Cardiac septum (tissue), 1 donor: ENCODE measurements around the gene SLC45A1. TPM values are rescaled to one million over a fixed set of nuclear protein-coding genes. Genes with fewer than 3 reads are reported as not detected.

Source experiments
- DNase-seq: peaks from one replicate; pipeline ENCODE4 v3.0.0-alpha.2; 2020; ENCODE audit warnings: low spot score
- intact Hi-C: fragments of 100-400 bp; cut with DNase I; formaldehyde crosslinking; loops from one replicate; pipeline ENCODE4 v1.14.0; 2022
- total RNA-seq: library from RNA; stranded (reverse); fragmentation: NEBNext Ultra II Directional; extraction: Animal tissue kit (Norgen Biotek cat#: 25700); gene quantifications from one replicate; pipeline ENCODE4 v1.2.1, GENCODE V29; 2021
- donor health status: DM: no; HTN: no; CAD: no.

Gene SLC45A1
- total RNA-seq, 1 donor from 2014 or later: 1.8 TPM

- DNase-seq: peak; percentile 63
- intact Hi-C loops: no loop called here
Observed at GRCh38 chr1:8363186-8363766, 45.4 kb downstream of the SLC45A1 start.

GRCh38 chr1:8363767-8364301 is 45.9 kb downstream of the SLC45A1 start:
- peak; percentile 68 for DNase-seq
- intact Hi-C loops: no loop called here

- DNase-seq: peak; percentile 74
- intact Hi-C loops: no loop called here
Observed at GRCh38 chr1:8364528-8365442, 46.9 kb downstream of the SLC45A1 start.

DNA sequence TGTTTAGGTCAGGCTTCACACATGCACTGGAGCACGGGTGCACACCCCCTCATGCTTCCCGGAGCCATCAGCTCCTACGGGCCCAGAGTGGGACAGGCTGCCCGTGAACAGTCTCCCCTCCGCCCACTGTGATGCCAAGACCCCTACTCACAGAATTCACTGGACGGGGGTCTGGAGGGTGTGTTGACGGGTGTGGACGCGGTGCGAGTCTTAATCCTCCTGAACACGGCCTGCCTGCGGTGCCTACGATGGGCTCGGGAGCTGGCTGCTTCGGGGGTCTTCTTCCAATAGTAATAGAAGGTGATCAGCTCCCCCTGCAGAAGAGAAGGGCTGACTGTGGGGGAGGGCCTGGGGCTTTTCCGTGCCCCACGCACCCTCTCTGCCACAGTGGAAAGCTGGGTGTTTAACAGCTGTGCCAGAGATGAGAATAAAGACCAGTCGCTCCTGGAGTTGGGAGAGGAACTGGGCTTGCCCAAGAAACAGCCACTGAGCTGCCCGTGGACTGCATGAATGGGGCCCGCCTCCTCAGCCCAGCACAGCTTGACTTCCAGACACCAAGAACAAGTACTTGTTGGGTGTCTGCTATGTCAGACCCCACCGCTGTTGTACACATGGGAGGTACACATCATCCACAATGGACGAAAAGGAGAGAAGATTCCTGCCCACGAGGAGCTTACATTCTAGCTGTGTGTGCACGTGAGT is 47.9 kb downstream of the SLC45A1 start:
- peak; percentile 74 for DNase-seq
- intact Hi-C loops: no loop called here

DNA sequence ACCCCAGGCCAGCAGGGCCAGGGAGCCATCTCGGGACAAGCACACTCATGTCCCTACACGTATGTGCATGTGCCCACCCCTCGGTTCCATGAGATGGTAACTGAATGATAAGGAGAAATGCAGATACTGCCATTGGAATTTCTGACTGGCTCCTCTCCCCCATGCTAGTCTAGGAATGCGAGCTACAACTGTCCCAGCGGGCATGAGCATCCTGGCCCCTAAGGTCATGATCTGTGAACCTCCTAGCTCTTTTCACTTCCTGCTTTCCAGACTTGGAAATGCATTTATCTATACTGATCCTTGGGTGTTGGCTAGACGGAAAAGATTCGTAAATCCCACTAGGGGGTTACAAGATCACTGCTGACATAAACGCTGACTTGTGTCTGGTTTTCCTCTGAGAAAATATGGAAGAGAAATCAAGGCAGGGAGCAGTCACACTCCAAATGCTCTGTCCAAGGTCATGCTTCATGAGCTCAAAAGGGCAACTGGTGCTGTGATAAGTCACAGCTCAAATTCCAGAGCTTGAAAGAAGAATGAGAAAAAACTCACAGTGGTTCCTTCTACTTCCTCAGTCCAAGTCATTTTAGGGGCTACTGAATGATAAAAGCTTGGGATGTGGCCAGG is 49.8 kb downstream of the SLC45A1 start:
- intact Hi-C loops: no loop called here
- no peak for DNase-seq

DNA sequence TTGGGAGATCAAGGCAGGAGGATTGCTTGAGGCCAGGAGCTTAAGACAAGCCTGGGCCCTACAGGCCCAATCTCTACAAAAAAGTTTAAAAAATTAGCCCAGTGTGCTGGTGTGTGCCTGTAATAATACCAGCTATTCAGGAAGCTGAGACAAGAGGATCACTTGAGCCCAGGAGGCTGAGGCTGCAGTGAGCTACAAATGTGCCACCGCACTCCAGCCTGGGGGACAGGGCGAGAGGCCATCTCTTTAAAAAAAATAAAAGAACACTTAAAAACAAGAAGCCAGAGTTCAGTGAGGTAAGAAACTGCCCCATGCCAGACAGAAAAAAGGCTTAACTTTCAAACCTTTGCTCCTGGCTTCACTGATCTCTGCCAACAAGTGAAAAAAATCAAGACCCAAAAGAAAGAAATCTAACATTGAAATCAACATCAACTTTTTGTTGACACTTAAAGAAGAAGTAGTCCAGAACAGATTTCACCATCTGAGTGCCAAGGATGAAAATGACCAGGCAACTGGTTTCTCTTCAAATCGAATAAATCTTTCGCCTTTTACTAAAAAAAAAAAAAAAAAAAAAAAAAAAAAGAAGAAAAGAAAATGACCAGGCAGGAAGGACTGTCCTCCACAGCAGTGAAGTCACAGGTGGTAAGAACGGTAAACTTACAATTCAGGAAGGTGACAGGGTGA is 51.2 kb downstream of the SLC45A1 start:
- intact Hi-C loops: no loop called here
- no peak for DNase-seq

GRCh38 chr1:8370046-8370881 is 52.4 kb downstream of the SLC45A1 start:
- DNase-seq: no peak
- intact Hi-C loops: loop anchor here (5.0 kb wide), 2 partner anchors 37 to 157 kb away; no protein-coding TSS in a partner anchor

GRCh38 chr1:8370905-8371315 is 53.0 kb downstream of the SLC45A1 start:
- intact Hi-C loops: loop anchor here (5.0 kb wide), 2 partner anchors 36 to 156 kb away; no protein-coding TSS in a partner anchor
- peak; percentile 66 for DNase-seq

DNA sequence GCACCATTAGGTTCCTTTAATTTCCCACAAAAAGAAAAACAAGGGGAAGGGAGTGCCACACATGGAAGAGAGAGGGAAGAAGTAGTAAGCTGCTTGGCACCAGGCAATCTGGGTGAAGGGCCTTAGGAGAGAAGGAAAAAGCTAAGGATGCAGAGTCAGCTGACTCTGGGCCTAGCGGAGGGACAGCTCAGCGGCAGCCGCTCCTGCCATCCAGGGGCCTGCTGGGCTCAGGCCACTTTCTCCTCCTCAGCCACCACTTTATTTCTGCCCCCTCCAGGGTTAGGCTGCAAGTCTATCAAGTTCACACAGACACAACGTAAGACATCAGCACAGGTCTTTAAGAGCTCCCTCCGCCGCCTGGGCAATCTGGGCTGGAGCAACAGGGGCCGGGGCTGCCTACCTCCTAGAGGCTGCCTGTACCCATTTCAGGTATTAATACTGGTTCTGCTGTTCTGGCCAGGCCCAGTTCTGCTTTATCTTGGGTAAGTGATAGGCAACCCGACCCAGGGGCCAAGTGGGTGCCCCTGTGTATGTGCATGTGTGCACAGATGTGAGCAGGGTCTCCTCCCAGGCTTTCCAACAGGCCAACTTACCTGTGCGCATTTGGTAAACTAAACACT is 53.6 kb downstream of the SLC45A1 start:
- intact Hi-C loops: loop anchor here (5.0 kb wide), 2 partner anchors 36 to 156 kb away; no protein-coding TSS in a partner anchor

DNA sequence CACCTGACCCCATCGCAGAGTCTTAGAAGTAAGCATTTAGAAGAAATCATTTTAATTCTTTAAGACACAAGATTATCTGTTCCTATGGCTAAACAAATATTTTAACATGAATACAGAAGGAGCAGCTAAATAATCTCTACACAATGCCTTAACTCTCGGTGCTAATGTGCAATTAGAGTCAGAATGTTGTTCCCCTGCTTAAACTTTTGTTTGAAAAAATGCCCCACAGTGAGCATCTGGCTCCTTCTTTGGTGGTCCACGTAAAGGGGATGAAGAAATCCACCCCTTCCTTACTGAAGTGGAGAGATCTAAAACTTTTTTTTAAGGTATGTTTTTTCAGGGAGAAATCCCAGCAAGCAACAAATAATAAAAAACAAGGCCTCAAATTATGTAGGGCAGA is 55.2 kb downstream of the SLC45A1 start:
- intact Hi-C loops: loop anchor here (2.0 to 5.0 kb wide), 3 partner anchors 34 to 154 kb away; no protein-coding TSS in a partner anchor
- DNase-seq: no peak

More for the DNA sequence above, 53.6 kb downstream of the SLC45A1 start:
- peak; percentile 69 for DNase-seq

DNA sequence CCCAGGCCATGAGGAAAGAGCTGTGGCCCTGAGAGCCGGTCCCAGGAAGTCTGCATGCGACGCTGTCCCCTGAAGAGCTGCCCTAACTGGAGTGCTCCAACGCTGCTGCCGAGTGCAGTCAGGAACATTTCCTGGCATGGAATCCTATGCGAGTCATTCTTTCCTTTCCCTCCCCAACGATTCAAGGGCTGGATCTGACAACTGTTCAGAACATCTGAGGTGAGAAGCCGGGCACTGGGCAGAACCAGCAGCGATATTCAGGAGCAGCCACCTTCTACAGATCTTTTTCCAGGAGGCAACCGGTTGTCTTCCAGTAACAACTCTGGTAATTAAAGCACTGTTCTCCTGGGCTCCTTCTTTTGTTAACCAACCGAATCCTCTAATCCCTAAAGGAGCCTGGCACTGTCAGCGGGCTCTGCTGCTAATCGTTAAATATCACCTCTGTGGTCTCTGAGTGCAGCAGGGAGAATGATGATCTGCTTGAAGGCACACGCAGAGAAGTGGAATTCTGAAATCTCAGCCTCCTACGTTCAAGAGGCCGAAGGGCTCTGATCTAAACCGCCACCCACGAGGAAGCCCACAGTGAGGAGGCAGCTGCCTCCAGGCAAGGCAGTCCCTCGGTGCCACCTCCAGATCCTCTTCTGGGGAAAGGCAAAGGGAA is 55.8 kb downstream of the SLC45A1 start:
- intact Hi-C loops: loop anchor here (2.0 to 5.0 kb wide), 3 partner anchors 34 to 154 kb away; no protein-coding TSS in a partner anchor
- peak; percentile 80 for DNase-seq

DNA sequence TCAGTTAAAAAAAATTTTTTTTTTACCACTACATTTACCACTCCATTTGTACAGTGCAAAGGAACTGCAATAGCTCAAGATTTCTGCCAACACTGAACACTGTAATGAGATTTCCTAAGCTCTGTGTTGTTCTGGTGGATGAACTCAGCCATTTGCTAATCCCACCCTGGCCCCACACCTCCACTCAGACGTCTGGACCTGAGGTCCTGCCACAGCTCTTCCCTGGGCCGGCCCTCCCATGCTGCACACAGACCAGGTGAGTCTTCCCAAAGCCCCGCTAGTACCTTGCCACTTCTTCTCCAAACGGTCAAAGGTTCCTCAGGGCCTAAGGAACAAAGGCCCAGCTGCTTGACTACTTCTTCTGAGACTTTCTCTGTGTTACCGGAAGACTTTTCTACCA is 56.4 kb downstream of the SLC45A1 start:
- DNase-seq: no peak
- intact Hi-C loops: loop anchor here (5.0 kb wide), 2 partner anchors 33 to 153 kb away; no protein-coding TSS in a partner anchor

DNA sequence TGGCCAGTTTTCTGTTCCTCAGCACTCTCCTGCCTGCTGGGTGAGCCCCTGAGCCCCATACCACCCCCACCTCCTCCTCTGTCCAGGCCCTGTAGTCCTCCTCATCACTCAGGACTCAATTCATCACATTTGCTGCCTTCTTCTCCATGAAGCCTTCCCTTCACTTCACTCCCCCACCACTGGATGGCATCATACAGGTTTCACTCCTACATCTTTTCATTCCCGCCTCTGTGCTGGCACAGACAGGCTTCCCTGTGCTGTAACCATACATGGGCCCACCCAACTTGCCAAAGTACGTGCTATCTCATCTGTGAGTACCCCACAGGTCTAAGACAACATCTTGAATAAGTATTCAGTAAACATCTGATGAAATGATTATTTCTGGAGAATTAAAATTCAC is 56.9 kb downstream of the SLC45A1 start:
- intact Hi-C loops: loop anchor here (5.0 kb wide), 2 partner anchors 32 to 152 kb away; no protein-coding TSS in a partner anchor
- no peak for DNase-seq

DNA sequence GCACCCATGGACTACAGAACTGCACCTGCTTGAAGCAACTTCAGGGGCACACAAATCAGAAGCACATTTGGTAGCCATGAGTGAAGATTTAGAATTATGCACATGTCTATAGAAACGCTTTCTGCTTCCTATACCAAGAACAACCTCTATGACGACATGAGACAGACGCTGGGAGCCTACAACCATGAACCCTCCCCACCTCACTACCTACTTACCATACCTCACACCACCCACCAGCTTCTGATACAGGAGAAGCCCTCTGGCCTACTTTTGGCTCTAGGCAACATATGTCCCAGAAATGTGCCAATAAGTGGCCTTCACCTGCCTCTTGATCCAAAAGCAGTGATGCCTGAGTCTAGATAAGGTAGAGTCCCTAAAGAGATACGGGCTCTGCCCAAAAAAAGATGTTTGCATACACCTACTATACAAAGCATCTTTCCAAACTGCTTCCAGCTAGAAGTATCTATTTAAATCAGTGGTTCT is 58.5 kb downstream of the SLC45A1 start:
- DNase-seq: no peak
- intact Hi-C loops: no loop called here

DNA sequence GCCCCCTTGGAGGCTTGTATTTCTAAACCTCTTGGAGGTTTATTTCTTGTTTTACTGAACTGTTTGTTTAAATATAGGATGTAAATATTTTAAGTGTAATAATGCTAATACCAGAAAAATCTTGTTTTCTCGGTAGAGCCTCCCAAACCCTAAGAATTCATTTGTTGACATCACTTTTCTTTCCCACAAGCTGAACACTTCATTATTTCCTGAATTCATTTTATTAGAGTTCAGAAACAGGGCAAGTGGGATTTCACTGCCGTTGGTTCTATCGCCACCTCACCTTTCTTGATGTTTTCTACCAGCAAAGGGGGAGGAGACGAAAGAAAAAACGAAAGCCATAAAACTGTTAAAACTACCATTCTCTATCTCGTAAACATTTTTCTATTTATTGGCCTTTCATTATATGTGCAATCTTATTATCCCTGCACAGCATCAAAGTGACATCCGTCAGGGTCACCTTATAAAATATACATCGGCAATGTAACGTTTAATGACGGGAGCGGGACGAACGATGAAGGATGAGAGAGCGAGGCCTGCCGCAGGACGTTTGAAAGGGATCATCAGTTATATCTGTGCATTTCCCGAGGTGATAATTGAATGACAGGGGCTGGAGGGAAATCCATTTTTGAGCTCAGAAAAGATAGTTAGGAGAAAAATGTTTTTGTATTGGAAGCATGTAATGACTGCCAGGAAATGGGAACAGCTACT is 59.5 kb downstream of the SLC45A1 start:
- no peak for DNase-seq
- intact Hi-C loops: no loop called here

- no peak for DNase-seq
- intact Hi-C loops: no loop called here
Observed at GRCh38 chr1:8378178-8378577, 60.3 kb downstream of the SLC45A1 start.
